ENCODE data around the gene OTUD6A. TPM values are rescaled to one million over a fixed set of nuclear protein-coding genes. Genes with fewer than 3 reads are reported as not detected.
A peak's percentile ranks its signal among the peaks of the same experiment; 100 is the strongest.
"Not testable (repeated sequence)": the region's sequence is repeated elsewhere in the genome, so short reads cannot be mapped to it uniquely, and the experiment has no call there.

Gene OTUD6A
- total RNA-seq, 1 donor from 2014 or later, result not detected

DNA sequence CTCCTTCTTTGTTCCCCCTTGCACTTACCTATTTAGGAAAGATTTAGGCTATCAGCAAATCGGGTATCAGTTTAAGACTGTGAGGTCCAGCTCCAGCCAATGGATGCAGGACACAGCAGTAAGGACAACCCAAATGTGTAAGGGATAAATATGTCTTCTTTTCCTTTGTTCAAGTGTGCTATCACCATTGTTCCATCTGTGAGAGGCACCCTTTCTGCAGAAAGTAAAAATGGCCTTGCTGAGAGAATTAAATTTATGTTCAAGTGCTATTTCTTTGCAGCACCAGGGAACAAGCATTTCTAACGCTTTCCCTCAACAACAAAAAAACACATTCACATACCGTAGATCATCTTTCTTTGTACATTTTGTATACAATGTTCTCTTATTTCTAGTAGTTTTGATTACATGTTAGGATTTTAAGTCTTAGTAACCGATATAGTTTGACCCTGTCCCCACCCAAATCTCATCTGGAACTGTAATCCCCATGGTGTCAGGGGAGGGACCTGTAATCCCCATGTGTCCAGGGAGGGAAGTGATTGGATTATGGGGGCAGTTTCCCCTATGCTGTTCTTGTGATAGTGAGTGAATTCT is 49.3 kb downstream of the OTUD6A start:
- H3K4me3 ChIP-seq (ENCODE audit: low read length in 3 of 3); H3K27ac ChIP-seq (ENCODE audit: low read depth, low read length); H3K9ac ChIP-seq (ENCODE audit: low read depth in 1 of 3, low read length in 3 of 3); H3K27me3 ChIP-seq (ENCODE audit: control insufficient read depth in 3 of 3, insufficient read depth in 3 of 3, low read length in 3 of 3); H3K9me3 ChIP-seq (ENCODE audit: control insufficient read depth in 3 of 3, low read length in 3 of 3); H3K36me3 ChIP-seq (ENCODE audit: control insufficient read depth in 3 of 3, insufficient read depth in 3 of 3, low read length in 3 of 3); H3K4me1 ChIP-seq (ENCODE audit: control insufficient read depth in 3 of 3, insufficient read depth in 3 of 3, low read length in 3 of 3): not testable (repeated sequence)

Small RNA genes within 50 kb of the gene (small RNA-seq; reads per million reads assigned to genes)
- 2.2 reads per million, percentile 86 among the genes with 10 or more reads in this experiment for gene MIR676

Other genes starting within 250 kb of the OTUD6A start
- not detected for gene AWAT2, start 12.5 kb upstream of the OTUD6A start, total RNA-seq
- 151 TPM for gene IGBP1, start 71.0 kb downstream of the OTUD6A start, total RNA-seq
- not detected for gene DGAT2L6, start 115.0 kb downstream of the OTUD6A start, total RNA-seq
- not detected for gene AWAT1, start 172.2 kb downstream of the OTUD6A start, total RNA-seq
- not detected for gene P2RY4, start 197.7 kb downstream of the OTUD6A start, total RNA-seq
- gene ARR3, start 205.9 kb downstream of the OTUD6A start, total RNA-seq, result not detected
- not detected for gene RAB41, start 219.7 kb downstream of the OTUD6A start, total RNA-seq
- gene PDZD11, start 227.5 kb downstream of the OTUD6A start, total RNA-seq, result 14.1 TPM
- gene KIF4A, start 227.6 kb downstream of the OTUD6A start, total RNA-seq, result 3.7 TPM